SK-N-SH (cell line): ENCODE measurements around the gene CAMK2D. TPM values are rescaled to one million over a fixed set of nuclear protein-coding genes. Genes with fewer than 3 reads are reported as not detected.

Source experiments
- CTCF ChIA-PET: fragments of 300-600, 350-600 bp; formaldehyde crosslinking; extraction: SDS; loops from one replicate; lab custom pipeline; 2021; lab: Yijun Ruan, JAX
- POLR2A ChIA-PET: fragments of 350-600 bp; sonication (Branson Sonifier 250); formaldehyde crosslinking; extraction: SDS; loops from one replicate; lab custom pipeline; 2020; ENCODE audit warnings: antibody characterized with exemption, inconsistent platforms; lab: Yijun Ruan, JAX
- DNase-seq: peaks from one replicate; pipeline ENCODE4 v3.0.0; 2012
- H2AFZ ChIP-seq: fragments of 200-600 bp; sonication (generic); 2 replicates; pipeline ENCODE4 v1.8.1; 2016; ENCODE audit warnings: antibody characterized with exemption, mild to moderate bottlenecking, low read depth
- H3F3A ChIP-seq: fragments of 200-600 bp; sonication (generic); replicated peaks from 2 replicates; pipeline ENCODE3; 2016; ENCODE audit warnings: antibody characterized with exemption, mild to moderate bottlenecking; ENCODE audit not compliant: insufficient read depth
- H3K27ac ChIP-seq, 2 experiments: fragments of 200-500 bp in 1 of 2; fragments of 200-600 bp in 1 of 2; sonication (Bioruptor generic) in 1 of 2; sonication (generic), shearing (Covaris generic) in 1 of 2; 2 replicates each; pipeline versions ENCODE4 v1.5.1 to v1.6.1; 2014 to 2016; ENCODE audit warnings: low read depth in 2 of 2, inconsistent platforms in 1 of 2, low read length in 1 of 2, mild to moderate bottlenecking in 1 of 2, mixed read lengths in 1 of 2
- H3K27me3 ChIP-seq: fragments of 200-600 bp; sonication (generic), shearing (Covaris generic); 2 replicates; pipeline ENCODE4 v1.6.1; 2016; ENCODE audit warnings: mixed run types; ENCODE audit not compliant: insufficient read depth
- H3K36me3 ChIP-seq, 2 experiments: fragments of 200-500 bp in 1 of 2; fragments of 200-600 bp in 1 of 2; sonication (Bioruptor generic) in 1 of 2; sonication (generic) in 1 of 2; replicated peaks in 1 of 2; 2 replicates each; pipeline versions ENCODE3 to v1.5.1; 2014 to 2016; ENCODE audit warnings: low read length in 1 of 2, mild to moderate bottlenecking in 1 of 2; ENCODE audit not compliant: insufficient read depth in 2 of 2, control insufficient read depth in 1 of 2
- H3K4me1 ChIP-seq, 2 experiments: fragments of 200-500 bp in 1 of 2; fragments of 200-600 bp in 1 of 2; sonication (Bioruptor generic) in 1 of 2; sonication (generic), shearing (Covaris generic) in 1 of 2; 2 replicates each; pipeline versions ENCODE4 v1.5.1 to v1.6.1; 2014 to 2016; ENCODE audit warnings: low read depth in 1 of 2, low read length in 1 of 2, mixed run types in 1 of 2; ENCODE audit not compliant: insufficient read depth in 2 of 2, control insufficient read depth in 1 of 2
- H3K4me2 ChIP-seq: fragments of 200-600 bp; sonication (generic), shearing (Covaris generic); 2 replicates; pipeline ENCODE4 v1.6.1; 2017; ENCODE audit warnings: mixed run types
- H3K4me3 ChIP-seq, 2 experiments: fragments of 200-500 bp in 1 of 2; fragments of 200-600 bp in 1 of 2; sonication (Bioruptor generic) in 1 of 2; sonication (generic), shearing (Covaris generic) in 1 of 2; 2 replicates each; pipeline versions ENCODE4 v1.5.1 to v1.8.1; 2014 to 2016; ENCODE audit warnings: low read depth in 2 of 2, inconsistent platforms in 1 of 2, low read length in 1 of 2, mild to moderate bottlenecking in 1 of 2, mixed read lengths in 1 of 2, moderate library complexity in 1 of 2
- H3K79me2 ChIP-seq: fragments of 200-600 bp; sonication (generic); 2 replicates; pipeline ENCODE4 v1.8.1; 2017; ENCODE audit warnings: mild to moderate bottlenecking; ENCODE audit not compliant: insufficient read depth
- H3K9ac ChIP-seq: fragments of 200-600 bp; sonication (generic); 2 replicates; pipeline ENCODE4 v1.6.1; 2017; ENCODE audit warnings: mixed run types
- H3K9me2 ChIP-seq: fragments of 200-600 bp; sonication (generic); 2 replicates; pipeline ENCODE4 v1.6.1; 2017; ENCODE audit warnings: mixed run types
- H3K9me3 ChIP-seq: fragments of 200-600 bp; sonication (generic); 2 replicates; pipeline ENCODE4 v1.6.1; 2017; ENCODE audit warnings: mixed run types, mild to moderate bottlenecking, moderate library complexity
- H4K20me1 ChIP-seq: fragments of 200-600 bp; sonication (generic); 2 replicates; pipeline ENCODE4 v1.6.1; 2017; ENCODE audit warnings: mild to moderate bottlenecking, mixed run types; ENCODE audit not compliant: insufficient read depth
- CHD2 ChIP-seq: fragments of 150-350 bp; IDR thresholded peaks from 2 replicates; pipeline ENCODE4 v1.6.1; 2018; ENCODE audit warnings: low read length; ENCODE audit not compliant: partially characterized antibody
- ELF1 ChIP-seq: IDR thresholded peaks from 2 replicates; pipeline ENCODE4 v1.4.0; 2012
- EZH2phosphoT487 ChIP-seq: fragments of 200-600 bp; sonication (generic); IDR thresholded peaks from 2 replicates; pipeline ENCODE4 v1.6.1; 2017; ENCODE audit warnings: low read depth, mixed run types, mild to moderate bottlenecking, antibody characterized with exemption, moderate library complexity, borderline replicate concordance
- GABPA ChIP-seq: IDR thresholded peaks from 2 replicates; pipeline ENCODE4 v1.4.0; 2012; ENCODE audit warnings: low read depth, mild to moderate bottlenecking
- IRF3 ChIP-seq: fragments of 150-350 bp; IDR thresholded peaks from 2 replicates; pipeline ENCODE4 v1.6.1; 2016; ENCODE audit warnings: mild to moderate bottlenecking, low read depth, low read length
- JUND ChIP-seq: IDR thresholded peaks from 2 replicates; pipeline ENCODE4 v1.4.0; 2012
- PBX3 ChIP-seq: IDR thresholded peaks from 2 replicates; pipeline ENCODE4; 2012
- POLR2AphosphoS5 ChIP-seq: IDR thresholded peaks from 2 replicates; pipeline ENCODE4 v1.6.1; 2012; ENCODE audit warnings: low read depth, low read length
- RCOR1 ChIP-seq: fragments of 150-350 bp; IDR thresholded peaks from 2 replicates; pipeline ENCODE4 v1.6.1; 2017; ENCODE audit warnings: antibody characterized with exemption, low read length
- RFX5 ChIP-seq: IDR thresholded peaks from 2 replicates; pipeline ENCODE4 v1.6.1; 2012; ENCODE audit warnings: mild to moderate bottlenecking, improper control_type of control experiment, low read length
- TCF12 ChIP-seq: IDR thresholded peaks from 2 replicates; pipeline ENCODE4 v1.4.0; 2012
- USF1 ChIP-seq: IDR thresholded peaks from 2 replicates; pipeline ENCODE4 v1.4.0; 2012; ENCODE audit warnings: low read depth, borderline replicate concordance
- USF2 ChIP-seq: fragments of 150-350 bp; IDR thresholded peaks from 2 replicates; pipeline ENCODE4 v1.6.1; 2017; ENCODE audit warnings: antibody characterized with exemption, low read length, low read depth, borderline replicate concordance
- YY1 ChIP-seq: IDR thresholded peaks from 2 replicates; pipeline ENCODE4 v1.4.0; 2012; ENCODE audit warnings: low read depth, mild to moderate bottlenecking
- WGBS: methylation state at CpG from one replicate; pipeline ENCODE4 v1.1.6; 2017; ENCODE audit warnings: low lambda C conversion rate; 5-methylcytosine and 5-hydroxymethylcytosine counted together
- polyA plus RNA-seq, 3 experiments: library from polyadenylated mRNA; depleted of rRNA; stranded (reverse); fragments of >200 nt; gene quantifications; 2 replicates each; pipeline ENCODE4 v1.2.3, GENCODE V29; 2012

Gene CAMK2D
- polyA plus RNA-seq, 1 of the 3 experiments (the other 2 are of a cell fraction) = 17.0 TPM

GRCh38 chr4:113420938-113421337 lies 340.6 kb downstream of the CAMK2D start:
- CTCF ChIA-PET = no interaction called here
- no peak overlapping the region for H3K4me2 ChIP-seq
- H3K9me2 ChIP-seq = no peaks in the 10 kb centered on the region
- POLR2A ChIA-PET = no interaction called here
- H3K9ac ChIP-seq = no peak overlapping the region
- H3K27ac ChIP-seq = no peak overlapping the region
- no peaks in the 10 kb centered on the region for H3K27me3 ChIP-seq
- no peak for DNase-seq
- no peaks in the 10 kb centered on the region for H3K4me1 ChIP-seq
- no peaks in the 10 kb centered on the region for H4K20me1 ChIP-seq
- H2AFZ ChIP-seq = no peak overlapping the region
- H3K4me3 ChIP-seq = no peak overlapping the region
- no peaks in the 10 kb centered on the region for H3F3A ChIP-seq
- TF ChIP-seq JUND (no peak), USF1 (no peak)
- H3K79me2 ChIP-seq = no peaks in the 10 kb centered on the region
- peaks cover 7% of the 10 kb centered on the region; the same call in 1 of the 2 replicates for H3K9me3 ChIP-seq
- peaks cover 0 to 3% of the 10 kb centered on the region in 2 experiments for H3K36me3 ChIP-seq

- Histone ChIP-seq H4K20me1 (no peaks in the 10 kb centered on the region), H3K9me3 (peaks cover 7% of the 10 kb centered on the region; the same call in 1 of the 2 replicates), H3K79me2 (no peaks in the 10 kb centered on the region), H3K4me1 (no peaks in the 10 kb centered on the region), H3K27me3 (no peaks in the 10 kb centered on the region), H3K9me2 (no peaks in the 10 kb centered on the region), H3K27ac (no peak overlapping the region), H2AFZ (no peak overlapping the region), H3K9ac (no peak overlapping the region), H3K4me2 (no peak overlapping the region), H3F3A (no peaks in the 10 kb centered on the region), H3K36me3 (peaks cover 0 to 3% of the 10 kb centered on the region in 2 experiments), H3K4me3 (no peak overlapping the region)
- TF ChIP-seq RCOR1 = no peak
- TF ChIP-seq CHD2 = no peak
- TF ChIP-seq USF1 = no peak
- TF ChIP-seq RFX5 = no peak
- no peak for TF ChIP-seq PBX3
- TF ChIP-seq EZH2phosphoT487 = no peak
- no peak for TF ChIP-seq YY1
- TF ChIP-seq USF2 = no peak
- TF ChIP-seq ELF1 = no peak
- TF ChIP-seq IRF3 = no peak
- no peak for TF ChIP-seq TCF12
- no peak for TF ChIP-seq GABPA
- no peak for TF ChIP-seq POLR2AphosphoS5
- no peak for DNase-seq
- ChIA-PET POLR2A (no interaction called here), CTCF (interaction anchor here (0.5 to 1.2 kb wide), 2 partner anchors 14 to 25 kb away, joined by 3 read pairs; no protein-coding TSS in a partner anchor)
- 57% methylated on average over 2 of the region's 2 CpGs for WGBS
These were observed 341.9 kb downstream of the CAMK2D start for GRCh38 chr4:113419631-113420030.
